Fibroblast of skin of back (primary cell): ENCODE results near the gene KLHL3.
A peak's percentile ranks its signal among the peaks of the same experiment; 100 is the strongest.

Experiments
- DNase-seq: peaks from one replicate; pipeline ENCODE4 v3.0.0-alpha.2; 2013

KLHL3 gene

DNA sequence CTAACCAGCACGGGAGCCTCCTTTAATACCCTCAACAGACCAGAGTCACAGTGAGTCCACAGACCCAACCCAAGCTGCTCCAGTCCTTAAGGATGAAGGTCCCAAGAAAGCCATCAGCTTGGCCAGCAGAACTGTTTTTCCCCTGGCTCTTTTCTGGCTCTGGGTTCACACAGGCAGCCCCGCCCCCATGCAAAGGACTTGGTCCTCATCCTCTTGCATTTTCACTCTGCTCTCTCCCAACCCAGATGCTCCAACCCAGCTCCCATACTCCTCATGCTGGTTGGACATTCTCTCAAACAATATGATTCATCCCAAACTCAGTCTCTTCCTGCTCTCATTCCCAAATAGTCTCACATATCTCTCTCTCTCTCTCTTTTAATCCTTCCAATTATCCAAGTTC is 162.5 kb downstream of the KLHL3 start:
- peak; percentile 41 for DNase-seq

- DNase-seq: peak; percentile 36
Observed at GRCh38 chr5:137572042-137572695, 163.7 kb downstream of the KLHL3 start.

DNA sequence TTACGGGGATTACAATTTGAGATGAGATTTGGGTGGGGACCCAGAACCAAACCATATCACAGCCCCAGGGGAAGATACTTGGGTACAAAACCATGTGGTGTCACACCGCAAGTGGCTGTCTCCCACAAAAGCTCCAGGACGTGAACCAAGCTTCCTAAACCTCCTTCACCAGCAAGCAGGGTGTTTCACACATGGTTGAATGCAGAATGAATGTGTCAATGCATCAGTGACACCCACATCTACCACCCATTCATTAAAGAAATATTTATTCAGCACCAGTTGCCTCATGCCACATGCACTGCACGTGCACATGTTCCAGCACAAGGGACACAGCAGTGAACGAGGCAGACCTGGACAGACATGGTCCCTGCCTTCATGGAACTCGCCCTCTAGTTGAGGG is 165.8 kb downstream of the KLHL3 start:
- DNase-seq: no peak
